ENCODE results near the gene PCYOX1L.

Gene PCYOX1L

DNA sequence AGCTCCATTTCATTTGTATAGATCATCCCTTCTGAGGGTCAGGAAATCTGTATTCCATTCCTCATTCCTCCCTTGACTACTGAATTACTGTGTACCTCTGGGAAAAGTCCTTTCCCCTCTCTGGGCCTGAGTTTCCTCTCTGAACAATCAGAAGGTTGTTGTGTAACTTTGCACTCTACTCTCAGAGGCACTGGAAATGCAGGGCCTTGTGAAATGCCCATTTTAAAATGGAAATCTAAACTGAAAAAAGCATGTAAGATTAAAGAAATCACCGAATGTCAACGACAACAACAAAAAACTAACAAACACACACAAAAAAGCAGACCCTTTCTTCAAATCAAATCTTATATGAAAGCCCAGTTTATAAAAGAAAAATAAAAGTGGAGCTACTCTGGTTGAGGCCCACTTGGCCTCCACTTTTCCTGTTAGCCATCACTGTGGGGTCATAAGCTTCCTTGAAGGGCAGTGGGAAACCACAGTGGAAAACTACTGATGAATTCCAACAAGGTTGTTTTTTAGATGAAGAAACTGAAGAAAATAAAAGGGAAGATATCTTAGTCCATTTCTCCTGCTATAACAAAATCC, 34.1 kb upstream of the PCYOX1L start:
- H3K36me3 ChIP-seq (ENCODE audit: insufficient read depth, low read length) = no peaks in the 10 kb centered on the region
- no peaks in the 10 kb centered on the region for H3K9me2 ChIP-seq (replicated peaks; ENCODE audit: low read depth, low read length)
- no peak overlapping the region for H3K9ac ChIP-seq (ENCODE audit: low read depth, low read length, poor library complexity, severe bottlenecking)
- no peaks in the 10 kb centered on the region for H3K79me2 ChIP-seq (ENCODE audit: insufficient read depth, low read length)
- H2AFZ ChIP-seq (ENCODE audit: low read length) = no peak overlapping the region
- no peaks in the 10 kb centered on the region for H3K27me3 ChIP-seq (ENCODE audit: insufficient read depth, low read length, poor library complexity, severe bottlenecking)
- H3K4me3 ChIP-seq (ENCODE audit: low read length, poor library complexity, severe bottlenecking) = no peak overlapping the region
- no peak overlapping the region for H3K4me2 ChIP-seq (ENCODE audit: low read depth, low read length, poor library complexity, severe bottlenecking)
- H3F3A ChIP-seq (ENCODE audit: low read depth) = no peaks in the 10 kb centered on the region
- peaks cover 4% of the 10 kb centered on the region for H3K4me1 ChIP-seq (ENCODE audit: insufficient read depth, low read length, poor library complexity, severe bottlenecking)
- H3K9me3 ChIP-seq (ENCODE audit: insufficient read depth, low read depth, low read length) = no peaks in the 10 kb centered on the region
- TF ChIP-seq, protein P1, sequence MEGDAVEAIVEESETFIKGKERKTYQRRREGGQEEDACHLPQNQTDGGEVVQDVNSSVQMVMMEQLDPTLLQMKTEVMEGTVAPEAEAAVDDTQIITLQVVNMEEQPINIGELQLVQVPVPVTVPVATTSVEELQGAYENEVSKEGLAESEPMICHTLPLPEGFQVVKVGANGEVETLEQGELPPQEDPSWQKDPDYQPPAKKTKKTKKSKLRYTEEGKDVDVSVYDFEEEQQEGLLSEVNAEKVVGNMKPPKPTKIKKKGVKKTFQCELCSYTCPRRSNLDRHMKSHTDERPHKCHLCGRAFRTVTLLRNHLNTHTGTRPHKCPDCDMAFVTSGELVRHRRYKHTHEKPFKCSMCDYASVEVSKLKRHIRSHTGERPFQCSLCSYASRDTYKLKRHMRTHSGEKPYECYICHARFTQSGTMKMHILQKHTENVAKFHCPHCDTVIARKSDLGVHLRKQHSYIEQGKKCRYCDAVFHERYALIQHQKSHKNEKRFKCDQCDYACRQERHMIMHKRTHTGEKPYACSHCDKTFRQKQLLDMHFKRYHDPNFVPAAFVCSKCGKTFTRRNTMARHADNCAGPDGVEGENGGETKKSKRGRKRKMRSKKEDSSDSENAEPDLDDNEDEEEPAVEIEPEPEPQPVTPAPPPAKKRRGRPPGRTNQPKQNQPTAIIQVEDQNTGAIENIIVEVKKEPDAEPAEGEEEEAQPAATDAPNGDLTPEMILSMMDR (conservative IDR thresholded peaks at IDR 0.05; ENCODE audit: low read length) = no peak
- TF ChIP-seq EZH2phosphoT487 (IDR thresholded peaks at IDR 0.05; ENCODE audit: borderline replicate concordance) = no peak
- no peaks in the 10 kb centered on the region for H4K20me1 ChIP-seq (ENCODE audit: insufficient read depth, low read length, poor library complexity, severe bottlenecking)

DNA sequence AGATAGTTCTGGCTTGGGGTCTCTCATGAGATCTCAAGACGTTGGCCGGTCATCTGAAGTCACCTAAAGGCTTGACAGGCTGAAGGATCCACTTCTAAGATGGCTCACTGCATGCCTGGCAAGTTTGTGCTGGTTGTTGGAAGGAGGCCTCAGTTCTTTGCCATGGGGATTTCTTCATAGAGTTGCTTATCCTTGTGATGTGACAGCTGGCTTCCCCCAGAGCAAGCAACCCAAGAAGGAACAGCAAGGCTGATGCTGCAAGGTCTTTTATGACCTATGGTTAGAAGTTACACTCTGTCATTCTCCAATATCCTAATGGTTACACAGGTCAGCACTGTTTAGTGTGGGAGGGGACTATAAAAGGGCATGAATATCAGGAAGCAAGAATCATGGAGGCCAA, 33.2 kb upstream of the PCYOX1L start:
- no peaks in the 10 kb centered on the region for H3K79me2 ChIP-seq (ENCODE audit: insufficient read depth, low read length)
- H3F3A ChIP-seq (ENCODE audit: low read depth) = no peaks in the 10 kb centered on the region
- no peak overlapping the region for H3K9ac ChIP-seq (ENCODE audit: low read depth, low read length, poor library complexity, severe bottlenecking)
- H3K4me3 ChIP-seq (ENCODE audit: low read length, poor library complexity, severe bottlenecking) = no peak overlapping the region
- TF ChIP-seq EZH2phosphoT487 (IDR thresholded peaks at IDR 0.05; ENCODE audit: borderline replicate concordance) = no peak
- TF ChIP-seq, protein P1 (conservative IDR thresholded peaks at IDR 0.05; ENCODE audit: low read length) = no peak
- 0 out of 2 replicates have a peak overlapping the region, but pooled peaks have one; percentile 12 for H2AFZ ChIP-seq (ENCODE audit: low read length)
- no peaks in the 10 kb centered on the region for H3K9me3 ChIP-seq (ENCODE audit: insufficient read depth, low read depth, low read length)
- no peak overlapping the region for H3K4me2 ChIP-seq (ENCODE audit: low read depth, low read length, poor library complexity, severe bottlenecking)
- no peaks in the 10 kb centered on the region for H3K9me2 ChIP-seq (replicated peaks; ENCODE audit: low read depth, low read length)
- no peaks in the 10 kb centered on the region for H3K27me3 ChIP-seq (ENCODE audit: insufficient read depth, low read length, poor library complexity, severe bottlenecking)
- no peaks in the 10 kb centered on the region for H3K36me3 ChIP-seq (ENCODE audit: insufficient read depth, low read length)
- H4K20me1 ChIP-seq (ENCODE audit: insufficient read depth, low read length, poor library complexity, severe bottlenecking) = no peaks in the 10 kb centered on the region
- peaks cover 4% of the 10 kb centered on the region for H3K4me1 ChIP-seq (ENCODE audit: insufficient read depth, low read length, poor library complexity, severe bottlenecking)

DNA sequence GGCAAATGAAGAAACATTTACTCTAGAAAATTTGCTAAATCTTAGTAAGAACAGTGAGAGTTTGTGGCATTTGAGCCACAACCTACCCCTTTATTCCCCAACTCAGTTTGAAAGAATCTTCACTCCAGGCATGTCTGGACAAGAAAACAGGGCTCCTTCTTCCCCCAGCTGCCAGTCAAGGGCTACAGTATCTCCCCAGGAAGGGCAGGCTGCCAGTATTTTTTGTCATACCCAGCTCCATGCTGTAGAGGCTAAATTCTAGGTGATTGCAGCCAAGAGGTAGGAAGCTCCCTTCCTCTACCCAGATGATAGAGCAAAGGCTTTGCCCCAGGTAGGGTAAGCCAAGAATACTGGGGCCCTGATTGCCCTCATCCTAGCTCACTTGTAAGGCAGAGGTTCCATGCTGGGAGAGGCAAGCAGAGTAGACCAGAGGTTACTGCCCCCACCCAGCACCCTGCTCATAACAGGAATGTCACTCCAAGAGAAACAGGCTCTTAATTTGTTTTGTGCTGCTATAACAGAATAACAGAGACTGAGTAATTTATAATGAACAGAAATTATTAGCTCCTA, 32.6 kb upstream of the PCYOX1L start:
- no peak overlapping the region for H3K9ac ChIP-seq (ENCODE audit: low read depth, low read length, poor library complexity, severe bottlenecking)
- no peak for TF ChIP-seq EZH2phosphoT487 (IDR thresholded peaks at IDR 0.05; ENCODE audit: borderline replicate concordance)
- TF ChIP-seq, protein P1 (conservative IDR thresholded peaks at IDR 0.05; ENCODE audit: low read length) = no peak
- H3K79me2 ChIP-seq (ENCODE audit: insufficient read depth, low read length) = no peaks in the 10 kb centered on the region
- no peaks in the 10 kb centered on the region for H3F3A ChIP-seq (ENCODE audit: low read depth)
- no peaks in the 10 kb centered on the region for H3K9me3 ChIP-seq (ENCODE audit: insufficient read depth, low read depth, low read length)
- H3K4me2 ChIP-seq (ENCODE audit: low read depth, low read length, poor library complexity, severe bottlenecking) = no peak overlapping the region
- H3K36me3 ChIP-seq (ENCODE audit: insufficient read depth, low read length) = no peaks in the 10 kb centered on the region
- no peak overlapping the region for H2AFZ ChIP-seq (ENCODE audit: low read length)
- no peaks in the 10 kb centered on the region for H4K20me1 ChIP-seq (ENCODE audit: insufficient read depth, low read length, poor library complexity, severe bottlenecking)
- H3K9me2 ChIP-seq (replicated peaks; ENCODE audit: low read depth, low read length) = no peaks in the 10 kb centered on the region
- H3K27me3 ChIP-seq (ENCODE audit: insufficient read depth, low read length, poor library complexity, severe bottlenecking) = no peaks in the 10 kb centered on the region
- peaks cover 4% of the 10 kb centered on the region for H3K4me1 ChIP-seq (ENCODE audit: insufficient read depth, low read length, poor library complexity, severe bottlenecking)
- no peak overlapping the region for H3K4me3 ChIP-seq (ENCODE audit: low read length, poor library complexity, severe bottlenecking)

Measured in Loucy (cell line).